Mesendoderm (in vitro differentiated cells): ENCODE measurements around the gene HCK.
"Not testable (repeated sequence)": the region's sequence is repeated elsewhere in the genome, so short reads cannot be mapped to it uniquely, and the experiment has no call there.

Experiments used
- DNase-seq: peaks from one replicate; pipeline ENCODE4 v3.0.0; 2013
- H2AK5ac ChIP-seq: 2 replicates; pipeline ENCODE4 v1.6.1; 2013; ENCODE audit warnings: low read length, inconsistent platforms
- H2BK120ac ChIP-seq: 2 replicates; pipeline ENCODE4 v1.6.1; 2013; ENCODE audit warnings: low read depth, mild to moderate bottlenecking, low read length, moderate library complexity, mixed read lengths
- H2BK15ac ChIP-seq: replicated peaks from 2 replicates; pipeline ENCODE4 v1.6.1; 2013; ENCODE audit warnings: low read depth, mild to moderate bottlenecking, moderate library complexity
- H2BK5ac ChIP-seq: 2 replicates; pipeline ENCODE4 v1.6.1; 2013; ENCODE audit warnings: low read length, inconsistent platforms
- H3K18ac ChIP-seq: 2 replicates; pipeline ENCODE4 v1.6.1; 2013; ENCODE audit warnings: mild to moderate bottlenecking, low read length, mixed read lengths
- H3K23ac ChIP-seq: one replicate; pipeline ENCODE4 v1.6.1; 2013; ENCODE audit warnings: low read length
- H3K27ac ChIP-seq: 2 replicates; pipeline ENCODE4 v1.5.1; 2013; ENCODE audit warnings: low read depth, mild to moderate bottlenecking, inconsistent platforms, low read length, moderate library complexity
- H3K27me3 ChIP-seq: 2 replicates; pipeline ENCODE4 v1.6.1; 2013; ENCODE audit warnings: low read length, control low read depth, mild to moderate bottlenecking, inconsistent platforms; ENCODE audit not compliant: insufficient read depth, poor library complexity
- H3K36me3 ChIP-seq: 2 replicates; pipeline ENCODE4 v1.6.1; 2013; ENCODE audit warnings: low read length, inconsistent platforms; ENCODE audit not compliant: control insufficient read depth, insufficient read depth
- H3K4ac ChIP-seq: one replicate; pipeline ENCODE4 v1.6.1; 2013; ENCODE audit warnings: low read depth, mild to moderate bottlenecking, low read length, moderate library complexity
- H3K4me1 ChIP-seq: 2 replicates; pipeline ENCODE4 v1.6.1; 2013; ENCODE audit warnings: low read depth, low read length, inconsistent platforms; ENCODE audit not compliant: control insufficient read depth
- H3K4me2 ChIP-seq: 2 replicates; pipeline ENCODE4 v1.6.1; 2013; ENCODE audit warnings: low read length
- H3K4me3 ChIP-seq: 2 replicates; pipeline ENCODE4 v1.5.1; 2013; ENCODE audit warnings: mild to moderate bottlenecking, low read length
- H3K56ac ChIP-seq: one replicate; pipeline ENCODE4 v1.6.1; 2013; ENCODE audit warnings: low read length
- H3K79me1 ChIP-seq: 2 replicates; pipeline ENCODE4 v1.6.1; 2013; ENCODE audit warnings: low read length, inconsistent platforms
- H3K79me2 ChIP-seq: 2 replicates; pipeline ENCODE4 v1.6.1; 2013; ENCODE audit warnings: mild to moderate bottlenecking, low read length; ENCODE audit not compliant: control insufficient read depth, insufficient read depth
- H3K9ac ChIP-seq: 2 replicates; pipeline ENCODE4 v1.6.1; 2013; ENCODE audit warnings: low read length, inconsistent platforms
- H4K5ac ChIP-seq: one replicate; pipeline ENCODE4 v1.6.1; 2013; ENCODE audit warnings: low read length
- H4K8ac ChIP-seq: one replicate; pipeline ENCODE4 v1.6.1; 2013; ENCODE audit warnings: low read depth, mild to moderate bottlenecking, control low read depth, low read length, moderate library complexity
- WGBS: extraction: QIAGEN DNeasy Blood & Tissue Kit; methylation state at CpG from one replicate; pipeline ENCODE4 v1.1.7; 2013; ENCODE audit warnings: low lambda C conversion rate, missing lambda C conversion rate; ENCODE audit not compliant: insufficient coverage; ENCODE audit errors: extremely low coverage; 5-methylcytosine and 5-hydroxymethylcytosine counted together

Gene HCK

GRCh38 chr20:32121908-32122307 lies 69.9 kb downstream of the HCK start:
- not testable (repeated sequence) for H3K9ac ChIP-seq, H3K27ac ChIP-seq, H4K8ac ChIP-seq, H3K4me3 ChIP-seq, H3K79me1 ChIP-seq, H4K5ac ChIP-seq, H2BK15ac ChIP-seq, H3K79me2 ChIP-seq, H3K4me2 ChIP-seq, H2BK5ac ChIP-seq, H3K56ac ChIP-seq, H3K23ac ChIP-seq, H3K4me1 ChIP-seq, H3K27me3 ChIP-seq, H3K4ac ChIP-seq, H3K18ac ChIP-seq, H3K36me3 ChIP-seq, DNase-seq, H2BK120ac ChIP-seq, H2AK5ac ChIP-seq
- no CpG with 5 or more reads among the region's 31 CpGs for WGBS

DNA sequence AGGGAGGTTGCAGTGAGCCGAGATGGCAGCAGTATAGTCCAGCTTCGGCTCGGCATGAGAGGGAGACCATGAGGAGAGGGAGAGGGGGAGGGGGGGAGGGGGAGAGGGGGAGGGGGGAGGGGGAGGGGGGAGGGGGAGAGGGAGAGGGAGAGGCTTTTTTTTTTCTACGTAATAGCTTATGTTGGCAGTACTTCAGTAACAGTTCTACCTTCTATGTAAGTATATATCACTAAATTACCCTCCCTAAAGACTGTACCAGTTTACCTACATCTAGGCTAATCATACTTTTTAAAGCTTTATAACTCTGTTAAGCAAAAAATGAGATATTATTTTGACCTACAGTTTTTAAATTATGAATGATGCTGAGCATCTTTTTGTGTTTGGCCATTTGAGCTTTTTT lies 71.0 kb downstream of the HCK start:
- no peak overlapping the region for H3K23ac ChIP-seq
- no peak overlapping the region for H2BK15ac ChIP-seq
- no peak overlapping the region for H2BK5ac ChIP-seq
- no peak overlapping the region for H2BK120ac ChIP-seq
- peaks cover 17% of the 10 kb centered on the region for H3K79me1 ChIP-seq
- H3K4me2 ChIP-seq, result no peak overlapping the region
- no CpG with 5 or more reads among the region's 4 CpGs for WGBS
- H3K56ac ChIP-seq, result no peak overlapping the region
- no peak overlapping the region for H3K27ac ChIP-seq
- no peak overlapping the region for H3K4ac ChIP-seq
- H2AK5ac ChIP-seq, result no peak overlapping the region
- no peaks in the 10 kb centered on the region for H3K4me1 ChIP-seq
- no peaks in the 10 kb centered on the region for H3K36me3 ChIP-seq
- no peak overlapping the region for H4K5ac ChIP-seq
- no peak for DNase-seq
- H3K9ac ChIP-seq, result no peak overlapping the region
- no peaks in the 10 kb centered on the region for H3K27me3 ChIP-seq
- no peak overlapping the region for H3K4me3 ChIP-seq
- peaks cover 5% of the 10 kb centered on the region for H3K79me2 ChIP-seq
- no peak overlapping the region for H4K8ac ChIP-seq
- H3K18ac ChIP-seq, result no peak overlapping the region

DNA sequence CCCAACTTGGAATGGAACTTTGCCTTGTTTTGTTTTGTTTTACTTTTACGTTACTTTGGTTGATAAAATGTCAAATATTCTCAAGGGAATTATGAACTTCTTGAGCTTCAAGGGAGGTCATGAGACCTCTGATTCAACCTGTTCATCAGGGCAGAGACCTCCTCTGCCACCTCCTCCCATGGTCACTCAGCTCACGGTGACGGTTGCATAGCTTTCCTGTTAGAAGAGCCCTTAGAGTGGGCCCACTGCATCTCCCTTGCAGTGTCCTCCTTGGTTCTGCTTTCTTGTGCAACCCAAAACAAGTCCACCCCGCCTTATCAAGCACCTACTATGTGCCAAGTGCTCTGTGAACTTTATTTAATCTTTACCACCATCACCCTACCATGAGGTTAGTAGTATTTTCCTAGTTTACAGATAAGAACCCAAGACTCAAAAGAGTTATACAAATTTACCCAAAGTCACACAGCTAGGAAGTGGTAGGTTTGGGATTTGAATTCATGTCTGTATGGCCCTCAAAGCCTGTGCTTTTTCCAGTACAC lies 72.9 kb downstream of the HCK start:
- Histone ChIP-seq H3K27ac (no peak overlapping the region), H3K36me3 (no peaks in the 10 kb centered on the region), H4K8ac (no peak overlapping the region), H3K79me1 (peaks cover 19% of the 10 kb centered on the region), H2BK120ac (no peak overlapping the region), H3K4me3 (no peak overlapping the region), H3K23ac (no peak overlapping the region), H4K5ac (no peak overlapping the region), H2AK5ac (no peak overlapping the region), H3K56ac (no peak overlapping the region), H3K18ac (no peak overlapping the region), H2BK15ac (no peak overlapping the region), H3K79me2 (peaks cover 7% of the 10 kb centered on the region), H3K4ac (no peak overlapping the region), H3K4me1 (no peaks in the 10 kb centered on the region), H3K4me2 (no peak overlapping the region), H2BK5ac (no peak overlapping the region), H3K27me3 (no peaks in the 10 kb centered on the region), H3K9ac (no peak overlapping the region)
- WGBS, result no CpG with 5 or more reads among the region's 4 CpGs
- no peak for DNase-seq

DNA sequence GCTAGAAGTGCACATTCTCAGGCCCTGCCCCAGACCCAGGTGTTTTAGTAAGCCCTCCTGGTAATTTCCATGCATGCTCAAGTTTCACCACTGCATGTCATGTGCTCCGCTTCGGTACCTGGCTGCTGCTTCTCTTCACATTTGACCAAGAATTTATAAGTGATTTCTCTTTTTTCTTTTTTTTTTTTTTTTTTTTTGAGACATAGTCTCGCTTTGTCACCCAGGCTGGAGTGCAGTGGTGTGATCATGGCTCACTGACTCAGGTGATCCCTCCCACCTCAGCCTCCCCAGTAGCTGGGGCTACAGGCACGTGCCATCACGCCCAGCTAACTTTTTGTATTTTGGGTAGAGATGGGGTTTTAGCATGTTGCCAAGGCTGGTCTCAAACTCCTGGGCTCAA lies 73.5 kb downstream of the HCK start:
- H2BK15ac ChIP-seq, result no peak overlapping the region
- DNase-seq, result no peak
- H3K4me1 ChIP-seq, result no peaks in the 10 kb centered on the region
- H3K27me3 ChIP-seq, result no peaks in the 10 kb centered on the region
- no peak overlapping the region for H4K5ac ChIP-seq
- H3K79me2 ChIP-seq, result peaks cover 8% of the 10 kb centered on the region
- H4K8ac ChIP-seq, result no peak overlapping the region
- no peak overlapping the region for H3K4me3 ChIP-seq
- no peak overlapping the region for H3K4me2 ChIP-seq
- H3K9ac ChIP-seq, result no peak overlapping the region
- no peaks in the 10 kb centered on the region for H3K36me3 ChIP-seq
- H3K27ac ChIP-seq, result no peak overlapping the region
- H2AK5ac ChIP-seq, result no peak overlapping the region
- H2BK120ac ChIP-seq, result no peak overlapping the region
- H2BK5ac ChIP-seq, result no peak overlapping the region
- H3K79me1 ChIP-seq, result peaks cover 21% of the 10 kb centered on the region
- WGBS, result no CpG with 5 or more reads among the region's 5 CpGs
- H3K23ac ChIP-seq, result no peak overlapping the region
- H3K56ac ChIP-seq, result no peak overlapping the region
- H3K18ac ChIP-seq, result no peak overlapping the region
- no peak overlapping the region for H3K4ac ChIP-seq

DNA sequence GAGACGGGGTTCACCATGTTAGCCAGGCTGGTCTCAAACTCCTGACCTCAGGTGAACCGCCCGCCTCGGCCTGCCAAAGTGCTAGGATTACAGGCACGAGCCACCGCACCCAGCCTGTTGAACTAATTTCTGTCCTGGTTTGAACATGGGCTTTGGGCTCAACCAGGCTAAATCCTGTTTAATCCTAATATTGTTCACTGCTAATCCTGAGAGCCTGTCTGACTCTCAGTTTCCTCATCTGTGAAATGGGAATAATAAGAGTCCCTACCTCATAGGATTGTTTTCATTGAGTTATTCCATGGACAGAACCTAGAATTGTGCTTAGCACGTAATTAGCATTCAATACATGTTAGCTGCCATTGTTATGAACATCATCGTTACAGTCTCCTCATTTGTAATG lies 74.9 kb downstream of the HCK start:
- Histone ChIP-seq H3K27ac (no peak overlapping the region), H3K23ac (no peak overlapping the region), H3K79me1 (peaks cover 28% of the 10 kb centered on the region), H3K4me1 (no peaks in the 10 kb centered on the region), H3K27me3 (no peaks in the 10 kb centered on the region), H2AK5ac (no peak overlapping the region), H3K4me3 (no peak overlapping the region), H2BK5ac (no peak overlapping the region), H4K5ac (no peak overlapping the region), H3K4me2 (no peak overlapping the region), H2BK15ac (no peak overlapping the region), H3K4ac (no peak overlapping the region), H4K8ac (no peak overlapping the region), H3K79me2 (peaks cover 15% of the 10 kb centered on the region), H2BK120ac (no peak overlapping the region), H3K9ac (no peak overlapping the region), H3K56ac (no peak overlapping the region), H3K36me3 (no peaks in the 10 kb centered on the region), H3K18ac (no peak overlapping the region)
- DNase-seq, result no peak
- WGBS, result no CpG with 5 or more reads among the region's 8 CpGs

GRCh38 chr20:32127347-32127746 lies 75.3 kb downstream of the HCK start:
- H3K9ac ChIP-seq, result no peak overlapping the region
- H2AK5ac ChIP-seq, result no peak overlapping the region
- peaks cover 15% of the 10 kb centered on the region for H3K79me2 ChIP-seq
- no peak overlapping the region for H4K8ac ChIP-seq
- no peak overlapping the region for H3K4ac ChIP-seq
- no peak overlapping the region for H4K5ac ChIP-seq
- no peak overlapping the region for H3K23ac ChIP-seq
- no peaks in the 10 kb centered on the region for H3K36me3 ChIP-seq
- no peak overlapping the region for H3K56ac ChIP-seq
- no peak overlapping the region for H3K18ac ChIP-seq
- no peak overlapping the region for H3K27ac ChIP-seq
- no peak overlapping the region for H2BK120ac ChIP-seq
- H3K4me1 ChIP-seq, result no peaks in the 10 kb centered on the region
- no peak overlapping the region for H2BK15ac ChIP-seq
- no CpG with 5 or more reads among the region's 5 CpGs for WGBS
- H2BK5ac ChIP-seq, result no peak overlapping the region
- H3K27me3 ChIP-seq, result no peaks in the 10 kb centered on the region
- peaks cover 28% of the 10 kb centered on the region for H3K79me1 ChIP-seq
- no peak for DNase-seq
- H3K4me2 ChIP-seq, result no peak overlapping the region
- H3K4me3 ChIP-seq, result no peak overlapping the region
